ENCODE measurements around the gene USP17L26.
"Not testable (repeated sequence)": the region's sequence is repeated elsewhere in the genome, so short reads cannot be mapped to it uniquely, and the experiment has no call there.

DNA sequence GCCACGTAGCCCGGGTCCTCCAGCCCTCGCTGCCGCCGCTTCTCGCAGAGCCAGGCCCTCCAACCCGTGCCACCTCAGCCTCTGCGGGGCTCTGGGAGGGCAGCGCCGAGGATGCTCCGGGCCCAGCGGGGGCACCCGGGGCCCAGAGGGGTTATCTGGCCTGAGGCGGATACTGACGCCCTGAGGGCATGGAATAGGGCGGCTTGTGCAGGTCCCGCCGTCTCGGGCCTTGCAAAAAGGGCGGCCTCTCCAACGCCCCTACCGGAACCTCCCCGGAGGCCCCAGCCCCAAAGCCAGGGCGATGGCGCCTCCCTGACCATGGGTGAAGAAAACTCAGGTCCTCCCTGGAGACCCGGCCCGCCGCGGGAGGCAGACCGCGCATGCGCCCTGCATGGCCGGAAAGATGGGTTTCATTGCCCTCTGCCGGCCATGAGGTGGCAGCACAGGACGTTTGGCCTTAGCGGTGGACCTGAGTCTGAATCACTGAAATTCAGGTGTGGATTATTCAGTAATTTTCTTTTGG lies 46.6 kb downstream of the USP17L26 start:
- TF ChIP-seq, protein P1, sequence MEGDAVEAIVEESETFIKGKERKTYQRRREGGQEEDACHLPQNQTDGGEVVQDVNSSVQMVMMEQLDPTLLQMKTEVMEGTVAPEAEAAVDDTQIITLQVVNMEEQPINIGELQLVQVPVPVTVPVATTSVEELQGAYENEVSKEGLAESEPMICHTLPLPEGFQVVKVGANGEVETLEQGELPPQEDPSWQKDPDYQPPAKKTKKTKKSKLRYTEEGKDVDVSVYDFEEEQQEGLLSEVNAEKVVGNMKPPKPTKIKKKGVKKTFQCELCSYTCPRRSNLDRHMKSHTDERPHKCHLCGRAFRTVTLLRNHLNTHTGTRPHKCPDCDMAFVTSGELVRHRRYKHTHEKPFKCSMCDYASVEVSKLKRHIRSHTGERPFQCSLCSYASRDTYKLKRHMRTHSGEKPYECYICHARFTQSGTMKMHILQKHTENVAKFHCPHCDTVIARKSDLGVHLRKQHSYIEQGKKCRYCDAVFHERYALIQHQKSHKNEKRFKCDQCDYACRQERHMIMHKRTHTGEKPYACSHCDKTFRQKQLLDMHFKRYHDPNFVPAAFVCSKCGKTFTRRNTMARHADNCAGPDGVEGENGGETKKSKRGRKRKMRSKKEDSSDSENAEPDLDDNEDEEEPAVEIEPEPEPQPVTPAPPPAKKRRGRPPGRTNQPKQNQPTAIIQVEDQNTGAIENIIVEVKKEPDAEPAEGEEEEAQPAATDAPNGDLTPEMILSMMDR (IDR thresholded peaks at IDR 0.05; ENCODE audit: poor library complexity), result peak; percentile 53
- not testable (repeated sequence) for TF ChIP-seq EZH2 (IDR thresholded peaks at IDR 0.05; ENCODE audit: borderline replicate concordance)

All from hepatocyte (in vitro differentiated cells).